Measurements from ENCODE around the gene TKT. TPM values are rescaled to one million over a fixed set of nuclear protein-coding genes. Genes with fewer than 3 reads are reported as not detected.

The TKT gene
- total and polyA plus RNA-seq, 2 of the 13 experiments (the other 11 are each of a cell fraction or from before 2014, with no cell fraction given) = 150 to 238 TPM

- TF ChIP-seq, protein P1, sequence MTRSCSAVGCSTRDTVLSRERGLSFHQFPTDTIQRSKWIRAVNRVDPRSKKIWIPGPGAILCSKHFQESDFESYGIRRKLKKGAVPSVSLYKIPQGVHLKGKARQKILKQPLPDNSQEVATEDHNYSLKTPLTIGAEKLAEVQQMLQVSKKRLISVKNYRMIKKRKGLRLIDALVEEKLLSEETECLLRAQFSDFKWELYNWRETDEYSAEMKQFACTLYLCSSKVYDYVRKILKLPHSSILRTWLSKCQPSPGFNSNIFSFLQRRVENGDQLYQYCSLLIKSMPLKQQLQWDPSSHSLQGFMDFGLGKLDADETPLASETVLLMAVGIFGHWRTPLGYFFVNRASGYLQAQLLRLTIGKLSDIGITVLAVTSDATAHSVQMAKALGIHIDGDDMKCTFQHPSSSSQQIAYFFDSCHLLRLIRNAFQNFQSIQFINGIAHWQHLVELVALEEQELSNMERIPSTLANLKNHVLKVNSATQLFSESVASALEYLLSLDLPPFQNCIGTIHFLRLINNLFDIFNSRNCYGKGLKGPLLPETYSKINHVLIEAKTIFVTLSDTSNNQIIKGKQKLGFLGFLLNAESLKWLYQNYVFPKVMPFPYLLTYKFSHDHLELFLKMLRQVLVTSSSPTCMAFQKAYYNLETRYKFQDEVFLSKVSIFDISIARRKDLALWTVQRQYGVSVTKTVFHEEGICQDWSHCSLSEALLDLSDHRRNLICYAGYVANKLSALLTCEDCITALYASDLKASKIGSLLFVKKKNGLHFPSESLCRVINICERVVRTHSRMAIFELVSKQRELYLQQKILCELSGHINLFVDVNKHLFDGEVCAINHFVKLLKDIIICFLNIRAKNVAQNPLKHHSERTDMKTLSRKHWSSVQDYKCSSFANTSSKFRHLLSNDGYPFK (CRISPR knock-in tag; IDR thresholded peaks at IDR 0.05; ENCODE audit: borderline replicate concordance) = no peak
- TF ChIP-seq ZHX1 (CRISPR knock-in tag; IDR thresholded peaks at IDR 0.05; ENCODE audit: low read depth) (no peak), KAT7 (CRISPR knock-in tag; IDR thresholded peaks at IDR 0.05; ENCODE audit: borderline replicate concordance) (no peak), ZNF432 (CRISPR knock-in tag; IDR thresholded peaks at IDR 0.05; ENCODE audit: borderline replicate concordance) (no peak), RELA (CRISPR knock-in tag; IDR thresholded peaks at IDR 0.05) (no peak), RCOR2 (CRISPR knock-in tag; IDR thresholded peaks at IDR 0.05) (no peak), TP53 (CRISPR knock-in tag; conservative IDR thresholded peaks at IDR 0.05) (no peak), ZNF800 (CRISPR knock-in tag; IDR thresholded peaks at IDR 0.05) (no peak), HDAC2 (CRISPR knock-in tag; IDR thresholded peaks at IDR 0.05) (no peak), SMAD3 (CRISPR knock-in tag; IDR thresholded peaks at IDR 0.05) (no peak), RXRB (CRISPR knock-in tag; IDR thresholded peaks at IDR 0.05; ENCODE audit: borderline replicate concordance) (no peak)
- TF ChIP-seq, protein P2, sequence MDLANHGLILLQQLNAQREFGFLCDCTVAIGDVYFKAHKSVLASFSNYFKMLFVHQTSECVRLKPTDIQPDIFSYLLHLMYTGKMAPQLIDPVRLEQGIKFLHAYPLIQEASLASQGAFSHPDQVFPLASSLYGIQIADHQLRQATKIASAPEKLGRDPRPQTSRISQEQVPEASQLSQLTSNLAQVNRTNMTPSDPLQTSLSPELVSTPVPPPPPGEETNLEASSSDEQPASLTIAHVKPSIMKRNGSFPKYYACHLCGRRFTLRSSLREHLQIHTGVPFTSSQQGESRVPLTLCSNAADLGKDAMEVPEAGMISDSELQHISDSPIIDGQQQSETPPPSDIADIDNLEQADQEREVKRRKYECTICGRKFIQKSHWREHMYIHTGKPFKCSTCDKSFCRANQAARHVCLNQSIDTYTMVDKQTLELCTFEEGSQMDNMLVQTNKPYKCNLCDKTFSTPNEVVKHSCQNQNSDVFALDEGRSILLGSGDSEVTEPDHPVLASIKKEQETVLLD (CRISPR knock-in tag; IDR thresholded peaks at IDR 0.05; ENCODE audit: low read depth) = no peak
- TF ChIP-seq, protein P3, sequence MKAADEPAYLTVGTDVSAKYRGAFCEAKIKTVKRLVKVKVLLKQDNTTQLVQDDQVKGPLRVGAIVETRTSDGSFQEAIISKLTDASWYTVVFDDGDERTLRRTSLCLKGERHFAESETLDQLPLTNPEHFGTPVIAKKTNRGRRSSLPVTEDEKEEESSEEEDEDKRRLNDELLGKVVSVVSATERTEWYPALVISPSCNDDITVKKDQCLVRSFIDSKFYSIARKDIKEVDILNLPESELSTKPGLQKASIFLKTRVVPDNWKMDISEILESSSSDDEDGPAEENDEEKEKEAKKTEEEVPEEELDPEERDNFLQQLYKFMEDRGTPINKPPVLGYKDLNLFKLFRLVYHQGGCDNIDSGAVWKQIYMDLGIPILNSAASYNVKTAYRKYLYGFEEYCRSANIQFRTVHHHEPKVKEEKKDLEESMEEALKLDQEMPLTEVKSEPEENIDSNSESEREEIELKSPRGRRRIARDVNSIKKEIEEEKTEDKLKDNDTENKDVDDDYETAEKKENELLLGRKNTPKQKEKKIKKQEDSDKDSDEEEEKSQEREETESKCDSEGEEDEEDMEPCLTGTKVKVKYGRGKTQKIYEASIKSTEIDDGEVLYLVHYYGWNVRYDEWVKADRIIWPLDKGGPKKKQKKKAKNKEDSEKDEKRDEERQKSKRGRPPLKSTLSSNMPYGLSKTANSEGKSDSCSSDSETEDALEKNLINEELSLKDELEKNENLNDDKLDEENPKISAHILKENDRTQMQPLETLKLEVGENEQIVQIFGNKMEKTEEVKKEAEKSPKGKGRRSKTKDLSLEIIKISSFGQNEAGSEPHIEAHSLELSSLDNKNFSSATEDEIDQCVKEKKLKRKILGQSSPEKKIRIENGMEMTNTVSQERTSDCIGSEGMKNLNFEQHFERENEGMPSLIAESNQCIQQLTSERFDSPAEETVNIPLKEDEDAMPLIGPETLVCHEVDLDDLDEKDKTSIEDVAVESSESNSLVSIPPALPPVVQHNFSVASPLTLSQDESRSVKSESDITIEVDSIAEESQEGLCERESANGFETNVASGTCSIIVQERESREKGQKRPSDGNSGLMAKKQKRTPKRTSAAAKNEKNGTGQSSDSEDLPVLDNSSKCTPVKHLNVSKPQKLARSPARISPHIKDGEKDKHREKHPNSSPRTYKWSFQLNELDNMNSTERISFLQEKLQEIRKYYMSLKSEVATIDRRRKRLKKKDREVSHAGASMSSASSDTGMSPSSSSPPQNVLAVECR (CRISPR knock-in tag; IDR thresholded peaks at IDR 0.05; ENCODE audit: borderline replicate concordance) = no peak
These were observed 60.8 kb downstream of the TKT start (continued) for GRCh38 chr3:53195066-53195450.
